IPS DF 19.7 (cell line): ENCODE results near the gene FBXO46.
"Not testable (repeated sequence)": the region's sequence is repeated elsewhere in the genome, so short reads cannot be mapped to it uniquely, and the experiment has no call there.

Experiments
- DNase-seq: peaks from one replicate; pipeline ENCODE4 v3.0.0-alpha.2; 2013; ENCODE audit warnings: low read depth, low spot score

Gene FBXO46

DNA sequence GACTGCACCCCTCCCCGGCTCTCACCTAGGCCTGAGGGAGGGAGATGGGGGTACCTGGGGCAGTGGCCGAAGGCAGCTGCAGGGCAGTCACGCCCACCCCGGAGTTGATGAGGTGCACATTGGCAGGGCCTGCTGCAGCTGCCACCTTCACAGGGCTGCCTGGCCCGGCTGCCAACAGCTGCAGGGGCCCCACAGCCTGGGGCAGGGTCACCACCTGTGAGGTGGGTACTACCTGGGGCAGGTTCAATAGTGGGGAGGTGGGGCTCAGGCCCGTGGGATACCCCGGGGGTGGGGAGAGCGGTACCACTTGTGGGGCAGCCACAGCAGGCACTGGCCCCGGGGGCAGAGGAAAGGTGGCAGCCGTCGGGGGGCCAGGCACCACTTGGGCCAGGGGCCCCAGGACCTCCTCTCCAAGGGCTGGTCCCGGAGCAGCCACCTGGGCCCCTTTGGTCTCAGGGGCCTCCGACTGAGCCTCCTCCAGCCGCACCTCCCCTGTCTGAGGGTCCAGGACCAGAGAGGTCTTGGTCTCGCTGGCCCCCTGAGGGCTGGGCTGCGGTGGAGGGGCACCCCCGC, 35.7 kb upstream of the FBXO46 start:
- no peak for DNase-seq

DNA sequence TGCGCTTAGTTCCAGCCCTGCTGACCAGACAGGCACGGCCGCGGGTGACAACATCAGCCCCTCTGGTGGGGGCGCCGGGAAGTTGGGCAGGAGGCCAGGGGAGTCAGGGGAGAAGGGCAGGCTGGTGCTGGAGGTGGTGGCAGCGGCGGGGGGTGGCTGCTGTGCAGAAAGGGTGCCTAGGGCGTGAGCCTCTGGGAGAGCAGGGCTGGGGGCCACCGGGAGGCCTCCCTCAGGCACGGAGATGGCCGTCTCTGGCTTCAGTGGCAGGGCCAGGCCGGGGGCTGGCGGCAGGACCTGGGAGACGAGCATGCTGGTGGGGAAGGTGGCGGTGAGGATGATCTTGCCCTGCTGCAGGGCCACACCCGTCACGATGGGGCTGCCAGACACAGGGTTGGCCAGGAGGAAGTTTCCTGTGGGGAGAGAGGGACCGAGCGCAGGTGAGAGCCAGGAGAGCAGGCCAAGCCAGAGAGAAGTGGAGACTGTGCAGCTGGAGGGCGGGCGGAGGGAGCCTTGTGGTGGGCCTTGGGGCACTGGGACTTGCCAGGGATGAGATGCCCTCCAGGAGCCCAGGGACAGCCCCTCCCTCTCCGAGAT, 35.1 kb upstream of the FBXO46 start:
- DNase-seq = no peak

DNA sequence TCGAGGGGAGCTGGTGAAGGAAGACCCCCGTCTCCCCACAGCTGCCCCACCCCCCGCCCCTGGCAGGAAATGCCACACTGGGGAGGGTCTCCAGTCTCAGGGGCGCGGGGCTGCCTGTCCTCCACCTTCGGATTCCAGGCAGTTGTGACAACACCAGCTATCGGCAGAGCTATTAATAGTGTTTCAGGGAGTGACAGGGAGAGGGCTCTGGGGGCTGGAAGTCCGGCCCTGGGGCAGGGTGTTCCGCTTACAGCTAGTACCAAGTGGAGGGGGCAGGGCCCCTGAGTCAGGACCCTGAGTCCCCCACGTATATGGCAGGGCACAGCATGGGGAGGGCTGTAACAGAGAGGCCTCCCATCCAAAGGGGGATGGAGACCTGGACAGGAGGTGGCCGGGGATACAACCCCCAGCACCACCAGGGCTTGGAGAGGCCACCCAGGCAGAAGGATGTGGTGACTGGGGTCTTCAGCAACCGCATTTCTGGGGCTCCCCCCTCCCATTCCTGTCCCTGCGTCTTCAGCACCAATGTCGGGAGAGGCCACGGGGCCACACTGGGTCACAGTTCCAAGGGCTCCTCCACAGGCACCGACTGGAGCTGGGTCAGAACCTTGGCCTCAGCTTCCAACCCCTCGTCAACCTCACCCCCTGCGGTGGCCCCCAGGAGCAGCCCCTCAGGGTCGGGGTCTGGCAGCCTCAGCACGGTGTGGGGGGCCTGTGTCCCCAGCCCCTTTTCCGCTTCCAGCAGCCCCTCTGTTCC, 34.4 kb upstream of the FBXO46 start:
- DNase-seq = no peak

DNA sequence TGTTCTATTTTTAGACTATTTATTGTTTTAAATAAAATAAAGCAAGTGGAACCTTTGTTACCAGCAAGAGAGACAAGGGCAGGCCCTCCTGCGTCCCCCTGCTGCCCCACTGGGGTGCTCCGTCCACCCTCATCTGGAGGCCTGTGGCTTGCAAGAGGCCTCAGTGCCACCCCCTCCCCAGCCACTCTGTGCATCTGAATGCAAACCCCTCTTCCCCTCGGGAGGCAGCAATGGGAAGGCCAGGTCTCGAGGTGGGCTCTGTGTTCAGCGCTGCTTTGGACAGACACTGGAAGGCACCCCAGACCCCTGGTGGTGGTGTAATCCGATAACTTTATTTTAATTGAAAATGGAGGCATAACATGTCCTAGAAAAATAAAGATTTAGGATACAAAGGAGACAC, 33.8 kb upstream of the FBXO46 start:
- no peak for DNase-seq

DNA sequence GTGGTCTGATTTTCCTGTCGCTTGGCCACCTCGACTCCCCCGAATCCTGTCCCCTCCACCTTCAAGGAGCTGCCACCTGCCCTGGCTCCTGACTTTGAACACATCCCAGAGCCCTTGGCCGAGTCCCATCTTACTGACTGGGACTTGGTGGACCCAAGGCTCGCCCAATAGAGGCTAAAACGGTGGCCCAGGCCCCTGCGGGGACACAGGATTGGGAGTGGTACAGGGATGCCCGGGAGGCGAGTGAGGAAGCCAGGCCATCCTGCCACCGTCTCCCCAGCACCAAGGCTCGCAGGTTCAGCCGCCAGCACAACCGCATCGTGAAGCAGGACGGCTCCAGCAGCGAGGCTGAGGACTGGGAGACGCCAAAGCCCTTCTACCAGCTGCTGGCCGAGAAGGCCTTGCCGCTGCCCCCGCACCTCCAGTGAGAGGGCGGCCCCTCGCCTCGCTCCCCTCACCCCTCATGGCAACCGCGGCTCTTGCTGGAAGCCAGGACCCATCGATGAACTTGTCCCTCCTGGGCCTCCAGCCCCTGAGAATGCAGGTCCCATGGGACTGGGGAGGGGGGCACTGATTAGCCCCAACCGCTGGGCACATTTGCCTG, 33.1 kb upstream of the FBXO46 start:
- no peak for DNase-seq

DNA sequence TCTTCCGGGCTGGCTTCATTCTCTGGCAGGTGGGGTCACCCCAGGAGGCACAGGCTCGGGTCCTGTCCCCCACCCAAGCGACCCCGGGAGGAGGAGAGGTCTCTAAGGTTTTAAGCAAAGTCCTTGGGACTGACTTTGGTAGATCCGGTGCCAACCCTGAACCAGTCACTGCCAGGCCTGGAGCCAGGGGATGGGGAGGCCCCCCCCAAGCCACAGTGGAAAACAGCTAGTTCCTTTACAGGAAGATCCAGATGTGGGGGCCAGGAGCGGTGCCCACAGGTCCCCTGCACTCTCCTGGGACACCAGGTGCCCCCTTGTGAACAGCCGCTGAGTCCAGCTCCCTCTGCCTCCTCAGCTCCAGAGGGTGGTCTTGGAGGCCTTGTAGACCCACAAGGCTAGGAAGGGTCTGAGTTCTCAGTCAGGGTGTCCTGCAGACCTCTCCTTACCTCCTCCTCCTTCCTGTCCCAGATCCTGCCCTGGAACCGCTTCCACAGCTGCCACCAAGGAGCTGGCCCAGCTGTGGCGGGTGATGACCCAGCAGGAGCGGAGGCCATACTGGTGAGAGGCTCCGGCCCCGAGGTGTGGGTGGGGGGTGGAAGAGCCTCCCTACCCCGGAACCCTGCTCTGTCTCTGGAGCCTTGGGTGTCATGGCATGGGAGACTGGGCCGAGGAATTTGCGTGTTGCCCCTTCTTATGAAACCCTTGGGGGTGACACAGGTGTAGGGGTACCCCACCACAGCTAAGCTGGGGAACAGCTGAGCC, 32.4 kb upstream of the FBXO46 start:
- no peak for DNase-seq

DNA sequence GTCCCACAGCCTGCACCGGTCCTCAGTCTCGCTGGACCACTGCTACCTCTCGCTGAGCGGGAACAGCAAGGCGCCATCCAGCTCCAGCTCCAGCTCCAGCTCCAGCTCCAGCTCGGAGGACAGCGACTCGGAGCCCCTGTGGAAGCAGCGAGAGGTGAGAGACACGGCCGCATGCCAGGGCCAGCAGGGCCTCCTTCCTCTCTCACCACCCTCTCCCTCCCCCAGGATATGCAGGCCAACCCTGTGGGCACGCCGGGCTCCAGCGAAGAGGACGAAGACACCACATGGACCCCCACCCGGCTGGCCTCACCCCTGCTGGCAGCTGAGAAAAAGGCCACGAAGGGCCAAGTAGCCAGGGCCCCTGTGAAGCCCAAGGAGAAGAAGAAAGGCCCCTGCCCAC, 31.0 kb upstream of the FBXO46 start:
- DNase-seq = no peak

DNA sequence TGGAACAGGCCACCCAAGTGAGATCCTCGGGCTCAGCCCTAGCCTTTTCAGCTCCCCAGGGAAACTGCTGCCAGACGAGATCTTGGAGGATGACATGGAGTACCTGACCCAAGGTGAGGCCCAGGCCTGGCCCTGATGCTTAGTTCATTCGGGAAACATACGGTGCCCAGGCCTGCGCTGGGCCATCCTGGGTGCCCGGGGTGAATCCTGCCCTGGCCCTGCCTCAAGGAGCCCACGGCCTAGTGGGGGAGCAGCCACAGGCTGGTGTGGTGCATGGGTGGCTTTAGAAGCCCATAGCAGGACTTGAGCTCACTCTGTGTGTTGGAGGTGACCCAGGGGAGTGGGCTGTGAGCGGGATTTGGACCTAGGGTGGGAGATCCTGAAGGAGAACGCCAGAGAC, 28.2 kb upstream of the FBXO46 start:
- DNase-seq = no peak

DNA sequence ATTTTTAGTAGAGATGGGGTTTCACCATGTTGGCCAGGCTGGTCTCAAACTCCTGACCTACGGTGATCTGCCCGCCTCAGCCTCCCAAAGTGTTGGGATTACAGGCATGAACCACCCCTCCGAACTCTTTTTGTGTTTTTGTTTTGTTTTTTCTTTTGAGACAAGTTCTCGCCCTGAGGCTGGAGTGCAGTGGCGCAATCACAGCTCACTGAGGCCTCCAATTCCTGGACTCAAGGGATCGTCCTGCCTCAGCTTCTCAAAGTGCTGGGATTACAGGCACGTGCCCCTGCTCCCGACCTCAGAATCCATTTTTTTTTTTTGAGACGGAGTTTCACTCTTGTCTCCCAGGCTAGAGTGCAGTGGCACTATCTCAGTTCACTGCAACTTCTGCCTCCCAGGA, 27.0 kb upstream of the FBXO46 start:
- no peak for DNase-seq

DNA sequence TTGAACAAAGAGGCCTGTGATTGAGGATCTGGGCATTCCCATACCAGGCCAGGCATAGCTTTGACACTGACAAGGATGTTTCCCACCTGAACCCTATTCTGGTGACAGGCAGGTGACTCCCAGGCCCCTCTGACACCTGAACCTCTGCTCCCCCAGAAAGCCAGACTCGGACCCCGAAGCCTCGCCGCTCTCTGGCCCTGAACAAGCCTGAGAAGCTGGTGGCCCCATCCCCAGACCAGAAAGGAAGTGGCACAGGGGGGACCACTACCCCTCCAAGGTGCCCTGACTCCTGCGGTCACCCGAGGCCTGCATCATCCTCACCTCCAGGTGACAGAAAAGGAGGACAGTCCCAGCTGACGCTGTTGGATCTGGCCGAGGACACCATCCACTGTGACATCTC, 23.6 kb upstream of the FBXO46 start:
- no peak for DNase-seq

DNA sequence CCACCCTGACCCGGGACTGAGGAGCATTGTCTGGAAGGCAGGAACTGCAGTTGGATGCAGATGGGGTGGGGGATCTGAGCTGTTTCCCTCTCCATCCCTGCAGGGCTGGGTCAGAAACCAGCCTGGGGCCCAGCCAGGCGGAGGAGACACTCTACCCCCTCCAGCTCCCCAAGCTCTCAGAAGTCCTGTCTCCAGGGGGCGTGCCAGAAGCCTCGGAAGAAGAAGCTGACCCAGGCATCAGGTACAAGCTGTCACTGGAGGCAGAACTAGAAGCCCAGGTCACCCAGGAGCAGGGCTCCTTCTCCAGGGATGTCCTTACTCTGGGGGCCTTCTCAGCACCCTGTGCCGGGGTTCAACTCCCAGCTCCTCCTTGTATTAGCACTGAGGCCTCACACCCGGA, 22.9 kb upstream of the FBXO46 start:
- no peak for DNase-seq

DNA sequence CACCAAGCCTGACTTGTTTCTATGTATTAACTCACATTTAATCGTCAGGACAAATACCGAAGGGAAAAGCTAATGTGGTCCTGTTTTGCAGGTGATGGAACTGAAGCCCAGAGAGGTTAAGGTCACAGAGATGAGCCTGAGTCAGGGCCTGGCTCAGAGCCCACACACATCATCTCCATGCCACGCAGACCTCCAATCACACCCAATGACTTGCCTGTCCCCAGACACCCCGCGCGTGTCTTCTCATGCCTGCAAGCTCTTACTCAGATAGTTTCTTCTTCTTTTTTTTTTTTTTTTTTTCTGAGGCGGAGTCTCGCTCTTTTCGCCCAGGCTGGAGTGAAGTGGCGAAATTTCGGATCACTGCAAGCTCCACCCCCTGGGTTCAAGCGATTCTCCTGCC, 21.9 kb upstream of the FBXO46 start:
- DNase-seq = no peak

DNA sequence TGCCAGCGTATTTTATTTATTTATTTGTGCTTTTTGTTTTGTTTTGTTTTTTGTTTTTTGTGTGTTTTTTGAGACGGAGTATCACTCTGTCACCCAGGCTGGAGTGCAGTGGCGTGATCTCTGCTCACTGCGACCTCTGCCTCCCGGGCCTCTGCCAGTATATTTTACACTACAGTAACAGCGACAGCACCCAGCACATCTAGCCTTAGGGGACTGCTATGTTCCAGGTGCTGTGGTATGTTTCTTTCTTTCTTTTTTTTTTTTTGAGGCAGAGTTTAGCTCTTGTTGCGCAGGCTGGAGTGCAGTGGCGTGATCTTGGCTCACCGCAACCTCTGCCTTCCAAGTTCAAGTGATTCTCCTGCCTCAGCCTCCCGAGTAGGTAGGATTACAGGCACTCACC, 20.8 kb upstream of the FBXO46 start:
- not testable (repeated sequence) for DNase-seq

DNA sequence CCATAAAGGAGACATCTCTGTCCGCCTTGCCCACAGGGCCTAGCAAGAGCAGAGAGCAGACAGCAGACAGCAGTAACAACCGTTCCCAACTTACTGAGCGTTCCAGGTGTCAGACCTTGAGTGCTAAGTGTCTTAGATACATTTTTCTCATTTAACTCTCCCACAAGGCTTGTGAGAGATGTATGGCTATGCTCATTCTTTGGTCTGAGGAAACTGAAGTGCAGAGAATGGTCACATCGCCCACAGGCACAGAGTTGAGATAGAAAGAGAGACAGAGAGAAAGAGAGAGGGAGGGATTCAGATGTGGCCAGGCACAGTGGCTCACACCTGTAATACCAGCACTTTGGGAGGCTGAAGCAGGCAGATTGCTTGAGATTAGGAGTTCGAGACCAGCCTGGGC, 16.8 kb upstream of the FBXO46 start:
- no peak for DNase-seq

DNA sequence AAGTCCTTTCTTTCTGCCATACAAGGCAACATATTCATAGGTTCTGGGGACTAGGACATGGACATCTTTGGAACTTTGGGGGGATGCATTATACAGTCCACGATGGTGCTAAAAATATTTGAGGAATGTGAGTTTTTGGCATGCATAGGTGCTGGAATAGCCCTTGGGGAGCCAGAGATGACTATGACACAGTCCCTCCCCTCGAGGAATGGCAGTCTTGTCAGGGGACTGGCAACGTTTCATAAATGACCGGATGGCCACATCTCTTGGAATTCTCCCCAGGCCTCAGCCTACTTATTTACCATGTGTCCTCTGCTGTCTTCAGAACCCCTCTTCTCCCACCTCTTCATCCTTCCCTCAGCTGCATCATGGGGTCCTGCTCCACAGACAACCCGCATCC, 16.2 kb upstream of the FBXO46 start:
- DNase-seq = no peak

DNA sequence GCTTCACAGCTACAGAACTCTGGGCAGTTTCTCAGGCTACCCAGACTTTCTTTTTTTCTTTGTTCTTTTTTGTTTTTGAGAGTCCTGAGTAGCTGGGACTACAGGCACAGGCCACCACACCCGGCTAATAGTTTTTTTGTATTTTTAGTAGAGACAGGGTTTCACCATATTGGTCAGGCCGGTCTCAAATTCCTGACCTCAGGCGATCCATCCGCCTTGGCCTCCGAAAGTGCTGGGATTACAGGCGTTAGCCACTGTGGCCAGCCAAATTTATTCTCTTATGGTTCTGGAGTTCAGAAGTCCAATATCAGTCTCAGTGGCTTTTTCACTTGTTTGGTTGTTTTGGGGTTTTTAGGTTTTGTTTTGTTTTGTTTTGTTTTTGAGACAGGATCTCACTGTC, 14.9 kb upstream of the FBXO46 start:
- DNase-seq = no peak

DNA sequence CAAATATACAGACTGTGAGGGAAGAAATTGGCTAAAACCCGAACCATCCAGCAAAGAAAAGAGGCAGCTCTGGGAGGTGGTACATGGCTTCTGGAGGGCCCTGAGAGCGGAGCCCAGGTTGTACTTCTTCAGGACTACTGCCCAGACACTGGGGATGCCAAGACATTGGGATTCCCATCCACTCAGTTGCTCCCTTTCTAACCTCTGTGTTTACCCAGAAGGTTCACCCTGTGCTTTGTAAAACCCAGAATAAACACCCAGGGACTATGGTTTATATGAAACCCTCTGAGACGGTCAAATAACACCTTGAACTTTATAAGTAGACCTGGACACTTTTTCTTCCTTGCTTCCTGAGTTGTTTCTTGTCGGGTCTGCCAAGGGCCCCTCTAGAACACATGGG, 12.3 kb upstream of the FBXO46 start:
- no peak for DNase-seq

DNA sequence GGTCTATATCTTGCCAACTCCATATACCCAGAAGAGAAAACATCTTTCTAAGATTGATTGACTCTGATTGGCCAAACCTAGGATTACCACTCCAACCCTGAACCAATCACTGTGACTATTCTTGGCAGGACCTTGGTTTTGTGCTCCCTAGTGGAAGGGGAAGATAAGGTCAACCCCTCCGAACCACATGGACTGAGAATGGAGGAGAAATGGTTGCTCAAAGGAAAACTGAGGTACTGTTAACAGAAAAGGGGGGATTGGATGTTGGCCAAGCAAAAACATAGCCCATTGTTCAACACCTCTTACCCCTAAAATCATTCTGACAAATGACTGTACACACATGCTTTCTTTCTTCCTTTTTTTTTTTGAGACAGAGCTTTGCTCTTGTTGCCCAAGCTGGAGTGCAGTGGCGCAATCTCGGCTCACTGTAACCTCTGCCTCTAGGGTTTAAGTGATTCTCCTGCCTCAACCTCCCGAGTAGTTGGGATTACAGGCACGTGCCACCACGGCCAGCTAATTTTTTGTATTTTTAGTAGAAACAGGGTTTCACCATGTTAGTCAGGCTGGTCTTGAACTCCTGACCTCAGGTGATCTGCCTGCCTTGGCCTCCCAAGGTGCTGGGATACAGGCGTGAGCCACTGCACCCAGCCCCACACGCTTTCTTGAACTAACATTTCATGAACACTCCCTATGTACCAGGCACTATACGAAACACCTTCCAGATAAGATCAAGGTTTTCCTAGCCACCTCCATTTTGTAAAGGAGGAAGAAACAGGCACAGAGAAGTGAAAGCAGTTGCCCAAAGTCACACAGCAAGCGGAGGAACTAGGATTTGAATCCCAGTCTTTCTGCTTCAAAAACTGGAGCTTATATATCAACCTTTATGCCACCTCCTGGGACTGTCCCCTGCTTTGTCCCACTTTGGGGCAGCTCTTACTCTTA, 9.1 kb upstream of the FBXO46 start:
- DNase-seq = no peak

DNA sequence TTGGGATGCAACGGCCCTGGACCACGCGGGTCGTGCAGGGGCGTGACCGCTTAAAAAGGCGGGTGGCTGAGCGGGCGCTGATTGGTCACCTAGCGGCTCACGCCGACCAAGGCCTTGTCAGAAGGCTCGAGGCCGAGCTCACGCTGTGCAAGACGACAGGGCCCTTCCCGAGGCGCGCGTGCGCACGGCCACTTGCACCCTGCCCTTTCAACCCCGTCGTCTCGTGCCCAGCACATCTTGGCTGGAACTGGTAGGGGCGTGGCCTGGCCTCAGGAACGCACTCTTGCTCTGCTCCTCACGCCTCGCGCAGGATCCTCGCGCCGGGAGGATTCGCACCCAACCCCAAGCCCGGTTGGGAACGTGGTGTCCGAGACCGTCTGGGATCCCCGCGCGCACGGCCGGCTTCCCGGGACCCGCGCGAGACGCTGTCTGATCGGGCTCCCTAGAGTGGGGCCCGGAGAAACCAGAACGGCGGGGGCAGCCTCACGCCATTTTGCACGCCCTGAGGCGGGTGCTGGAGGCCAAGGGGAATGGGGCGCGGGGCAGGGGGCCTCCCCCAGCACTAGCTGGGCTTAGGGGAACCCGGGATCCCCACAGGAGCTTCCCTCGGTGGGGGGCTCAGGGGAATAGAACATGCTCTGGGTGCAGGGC, 2.6 kb upstream of the FBXO46 start, which contains the start of gene MEIOSIN:
MEIOSIN (plus strand) TSS at position 280 of the 651 bp plus-strand sequence. CDS start 1,938 bp downstream, outside the sequence.
- DNase-seq = no peak

DNA sequence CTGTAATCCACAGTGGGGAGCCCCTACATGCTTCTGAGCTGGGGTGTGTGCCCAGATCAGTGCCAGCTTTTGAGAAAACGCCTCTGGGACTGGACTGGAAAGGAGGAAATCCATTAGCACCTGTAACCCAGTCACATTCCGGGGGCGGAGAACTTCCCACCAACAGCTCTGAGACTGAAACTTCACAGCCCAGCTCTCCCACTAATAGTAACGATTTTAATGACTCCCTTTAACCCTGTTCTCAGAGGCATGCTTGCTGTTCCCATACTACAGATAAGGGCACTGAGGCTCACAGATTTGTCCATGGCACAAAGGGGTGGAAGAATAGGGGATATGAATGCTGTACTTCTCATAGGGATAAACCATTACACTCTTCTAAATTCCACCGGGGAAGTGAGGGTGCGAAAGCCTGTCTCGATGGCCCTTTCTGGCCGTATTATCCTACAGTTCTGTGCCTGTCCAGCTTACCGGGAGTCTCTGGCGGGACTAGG, 851 bp downstream of the FBXO46 start:
- no peak for DNase-seq
